HG03469 (cell line): ENCODE data around the gene ZNF511.

ENCODE experiments used
- ATAC-seq: cut with Tn5 transposase; IDR thresholded peaks from one replicate; pipeline ENCODE4 v1.9.1; 2021; ENCODE audit warnings: mild to moderate bottlenecking, moderate library complexity, moderate number of reproducible peaks; ENCODE audit not compliant: unreplicated experiment

The ZNF511 gene

GRCh38 chr10:133332936-133333699 lies 24.4 kb downstream of the ZNF511 start:
- ATAC-seq = no peak

- ATAC-seq = no peak
These were observed 26.0 kb downstream of the ZNF511 start for GRCh38 chr10:133334503-133335245.

- no peak for ATAC-seq
These were observed 26.8 kb downstream of the ZNF511 start for GRCh38 chr10:133335246-133336117.

DNA sequence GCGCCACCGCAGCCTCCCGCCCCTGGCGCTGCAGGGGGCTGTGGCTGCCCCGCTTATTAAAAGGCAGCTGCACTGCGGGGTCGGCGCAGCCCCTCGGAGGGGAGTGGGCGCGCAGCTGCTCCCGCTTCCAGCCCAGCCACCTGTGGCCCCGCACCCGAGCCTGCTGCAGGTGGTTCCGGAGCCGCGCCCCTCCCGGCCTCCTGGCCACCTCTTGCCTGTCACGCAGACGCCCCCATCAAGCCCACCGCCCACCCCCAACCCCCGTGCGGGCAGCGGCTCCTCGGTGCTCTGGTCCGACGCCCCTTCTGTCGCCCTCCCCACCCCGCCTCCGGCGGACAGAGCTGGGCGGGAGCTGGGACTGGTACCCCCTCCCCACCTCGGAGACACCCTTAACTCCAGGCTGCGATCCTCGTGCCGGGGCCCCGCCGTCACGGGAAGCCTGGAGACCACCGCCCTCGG lies 27.4 kb downstream of the ZNF511 start:
- ATAC-seq = no peak

DNA sequence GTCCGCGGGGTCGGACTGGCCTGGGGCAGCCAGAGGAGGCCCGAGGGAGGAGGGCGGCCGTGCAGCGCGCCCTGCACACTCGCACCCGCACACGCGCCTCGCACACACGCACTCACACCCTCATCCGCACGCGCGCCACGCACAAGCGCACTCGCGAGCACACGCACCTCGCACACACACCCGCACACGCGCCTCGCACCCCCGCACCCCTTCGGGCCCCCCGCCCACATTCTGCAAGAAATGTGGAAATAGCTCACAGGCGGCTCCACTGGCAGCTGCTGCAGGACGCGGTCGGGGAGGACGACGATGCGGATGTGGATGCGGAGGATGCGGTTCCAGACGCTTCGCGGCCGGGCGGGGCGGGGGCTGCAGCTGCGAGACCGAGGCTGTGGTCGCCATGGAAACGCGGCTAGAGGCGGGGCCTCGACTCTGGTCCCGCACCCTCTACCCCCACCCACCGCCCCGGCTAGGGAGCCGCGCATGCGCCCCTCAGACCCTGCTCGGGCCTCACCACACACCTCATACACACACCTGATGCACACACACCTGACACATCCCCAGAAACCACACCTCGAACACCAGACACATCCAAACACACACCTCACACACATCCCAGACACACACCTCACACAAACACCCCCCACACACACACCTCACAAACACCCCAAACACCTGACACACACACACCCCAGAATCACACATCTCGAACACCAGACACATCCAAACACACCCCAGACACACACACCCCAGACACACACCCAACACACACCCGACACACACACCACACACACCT lies 28.1 kb downstream of the ZNF511 start, which contains the start of gene CALY:
Gene CALY, minus strand, starts transcription at position 320 of the 793 bp plus-strand sequence. CDS start 7,907 bp downstream, outside the sequence.
- ATAC-seq = no peak

- no peak for ATAC-seq
These were observed 28.6 kb downstream of the ZNF511 start for GRCh38 chr10:133337370-133337725.

DNA sequence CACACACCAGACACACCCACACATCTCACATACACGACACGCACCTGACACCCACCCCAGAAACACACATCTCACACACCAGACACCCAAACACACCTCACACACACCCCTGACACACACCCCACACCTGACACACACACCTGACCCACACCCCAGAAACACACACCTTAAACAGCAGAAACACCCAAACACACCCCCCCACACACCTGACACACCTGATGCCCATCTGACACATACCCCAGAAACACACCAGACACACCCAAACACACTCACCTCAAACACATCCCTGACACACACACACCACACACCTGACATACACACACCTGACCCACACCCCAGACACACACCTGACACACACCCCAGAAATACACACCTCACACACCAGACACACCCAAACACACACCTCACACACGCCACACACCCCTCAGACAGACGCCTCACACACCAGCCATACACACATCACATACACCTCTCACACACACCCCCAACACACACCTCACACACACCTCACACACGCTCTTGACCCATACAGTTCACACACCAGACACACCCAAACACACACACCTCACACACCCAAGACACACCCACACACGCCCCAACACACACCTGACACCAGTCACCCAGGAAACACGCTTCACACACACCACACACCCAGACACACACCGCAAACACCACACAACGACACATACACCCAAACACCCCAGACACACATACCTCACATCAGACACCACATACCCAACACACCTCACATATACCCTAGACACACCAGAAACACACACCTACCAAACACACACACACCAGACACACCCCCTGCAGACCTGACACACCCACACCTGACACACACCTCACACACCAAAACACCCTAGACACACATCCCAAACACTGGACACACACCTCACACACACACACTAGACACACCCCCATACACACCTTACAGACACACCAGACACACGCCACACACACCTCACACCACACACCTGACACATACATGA lies 29.7 kb downstream of the ZNF511 start:
- no peak for ATAC-seq

GRCh38 chr10:133339708-133340380 lies 31.1 kb downstream of the ZNF511 start:
- ATAC-seq = no peak

- no peak for ATAC-seq
These were observed 33.3 kb downstream of the ZNF511 start for GRCh38 chr10:133341983-133342382.

DNA sequence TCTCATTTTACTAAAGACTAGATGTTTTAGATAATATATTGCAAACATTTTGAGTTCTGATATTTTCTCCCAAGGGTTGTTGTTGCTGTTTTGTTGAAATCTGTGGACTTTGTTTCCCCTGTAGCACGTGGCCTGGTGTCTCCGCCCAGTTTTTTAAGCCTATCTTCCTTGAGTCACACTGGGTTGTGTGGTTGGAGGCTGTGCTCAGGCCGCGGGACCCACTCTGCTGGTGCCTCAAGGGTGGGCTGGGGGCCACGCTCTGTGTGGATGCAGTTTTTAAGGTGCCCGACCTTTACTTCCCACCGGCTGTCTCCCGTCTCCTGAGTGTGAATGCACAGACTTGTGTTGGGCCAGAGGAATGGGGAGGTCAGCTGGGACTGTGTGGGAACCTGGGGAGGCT lies 34.2 kb downstream of the ZNF511 start:
- ATAC-seq = no peak

DNA sequence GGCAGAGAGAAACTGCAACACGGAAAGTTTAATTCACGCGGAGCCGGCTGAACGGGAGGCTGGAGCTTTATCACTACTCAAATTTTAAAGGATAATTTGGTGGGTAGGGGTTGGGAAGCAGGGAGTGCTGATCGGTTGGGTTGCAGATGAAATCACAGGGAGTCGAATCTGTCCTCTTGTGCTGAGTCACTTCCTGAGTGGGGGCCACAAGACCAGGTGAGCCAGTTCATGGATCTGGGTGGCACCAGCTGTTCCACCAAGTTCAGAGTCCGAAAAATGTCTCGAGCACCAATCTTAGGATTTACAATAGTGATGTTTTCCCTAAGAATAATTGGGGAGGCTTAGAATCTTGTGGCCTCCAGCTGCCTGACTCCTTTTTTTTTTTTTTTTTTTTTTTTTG lies 34.8 kb downstream of the ZNF511 start:
- ATAC-seq = no peak

GRCh38 chr10:133344236-133344635 lies 35.5 kb downstream of the ZNF511 start:
- ATAC-seq = no peak

GRCh38 chr10:133346413-133346812 lies 37.7 kb downstream of the ZNF511 start:
- no peak for ATAC-seq

DNA sequence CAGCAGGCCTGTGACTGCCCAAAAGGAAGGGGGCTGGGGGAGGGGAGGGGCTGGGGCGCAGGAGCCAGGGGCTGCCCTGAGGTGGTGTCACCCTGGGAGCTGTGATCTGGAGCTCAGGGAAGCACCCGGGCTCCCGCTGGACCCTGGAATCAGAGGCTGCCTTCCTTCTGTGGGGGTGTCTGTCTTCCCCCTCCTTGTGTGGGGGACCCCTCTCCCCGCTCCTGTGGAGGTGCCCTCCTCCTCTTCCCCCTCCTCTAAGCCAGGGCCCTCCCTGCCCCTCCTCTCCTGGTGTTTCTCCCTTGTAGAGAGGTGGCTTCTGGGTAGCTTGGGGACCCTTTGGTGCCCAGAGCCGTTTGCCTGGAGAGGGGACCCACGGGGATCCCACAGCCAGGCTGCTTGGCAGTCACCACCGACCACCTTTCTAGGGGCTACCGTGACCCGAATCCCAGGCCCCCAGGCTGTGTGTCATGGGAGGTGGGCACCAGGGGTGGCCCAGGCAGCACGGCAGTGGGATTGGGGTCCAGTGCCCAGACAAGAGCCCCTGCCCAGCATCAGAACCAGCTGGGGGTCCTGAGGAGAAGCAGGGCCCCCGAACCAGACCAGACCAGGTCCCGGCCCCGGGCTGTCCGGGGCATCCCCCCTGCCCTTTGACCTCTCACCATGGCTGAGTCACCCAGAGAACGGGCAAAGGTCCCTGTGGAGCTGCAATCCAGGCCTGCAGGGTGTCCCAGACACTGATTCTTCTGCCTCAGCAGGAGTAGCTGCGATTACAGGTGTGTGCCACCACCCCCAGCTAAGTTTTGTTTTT lies 39.2 kb downstream of the ZNF511 start:
- ATAC-seq = no peak

DNA sequence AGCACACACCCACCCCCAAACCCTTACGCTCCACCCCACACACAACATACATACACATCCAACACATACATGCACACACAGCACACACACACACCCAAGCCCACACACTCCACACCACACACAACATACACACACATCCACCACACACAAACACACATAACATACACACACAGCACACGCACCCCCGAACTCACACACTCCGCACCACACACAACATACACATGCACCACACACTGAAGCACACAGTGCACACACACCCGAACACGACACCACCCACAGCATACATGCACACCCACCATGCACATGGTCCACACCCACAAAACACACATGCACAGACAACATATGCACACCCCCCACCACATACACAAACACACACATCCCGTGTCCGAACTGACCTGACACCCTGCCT lies 40.5 kb downstream of the ZNF511 start:
- no peak for ATAC-seq

- no peak for ATAC-seq
These were observed 40.9 kb downstream of the ZNF511 start for GRCh38 chr10:133349577-133350011.

GRCh38 chr10:133350283-133350949 lies 41.7 kb downstream of the ZNF511 start:
- no peak for ATAC-seq
